GM13976 (cell line): ENCODE measurements around the gene BLVRA.
A peak's percentile ranks its signal among the peaks of the same experiment; 100 is the strongest.

ENCODE experiments used
- DNase-seq: peaks from one replicate; pipeline ENCODE4 v3.0.0; 2012; ENCODE audit warnings: low spot score
- in situ Hi-C: fragments of 300-500 bp; cut with MboI; formaldehyde crosslinking; loops from one replicate; pipeline ENCODE4 v1.12.0; 2022; ENCODE audit warnings: low sequenced_read_pairs, mixed read lengths, inconsistent platforms; ENCODE audit not compliant: unreplicated experiment
- TF ChIP-seq, protein P1 (sequence below): IDR thresholded peaks from 2 replicates; pipeline ENCODE4 v1.5.1; 2012; ENCODE audit warnings: borderline replicate concordance, mild to moderate bottlenecking; ENCODE audit not compliant: insufficient read depth; ENCODE audit errors: extremely low read depth, missing control alignments, control extremely low read depth

Gene BLVRA

DNA sequence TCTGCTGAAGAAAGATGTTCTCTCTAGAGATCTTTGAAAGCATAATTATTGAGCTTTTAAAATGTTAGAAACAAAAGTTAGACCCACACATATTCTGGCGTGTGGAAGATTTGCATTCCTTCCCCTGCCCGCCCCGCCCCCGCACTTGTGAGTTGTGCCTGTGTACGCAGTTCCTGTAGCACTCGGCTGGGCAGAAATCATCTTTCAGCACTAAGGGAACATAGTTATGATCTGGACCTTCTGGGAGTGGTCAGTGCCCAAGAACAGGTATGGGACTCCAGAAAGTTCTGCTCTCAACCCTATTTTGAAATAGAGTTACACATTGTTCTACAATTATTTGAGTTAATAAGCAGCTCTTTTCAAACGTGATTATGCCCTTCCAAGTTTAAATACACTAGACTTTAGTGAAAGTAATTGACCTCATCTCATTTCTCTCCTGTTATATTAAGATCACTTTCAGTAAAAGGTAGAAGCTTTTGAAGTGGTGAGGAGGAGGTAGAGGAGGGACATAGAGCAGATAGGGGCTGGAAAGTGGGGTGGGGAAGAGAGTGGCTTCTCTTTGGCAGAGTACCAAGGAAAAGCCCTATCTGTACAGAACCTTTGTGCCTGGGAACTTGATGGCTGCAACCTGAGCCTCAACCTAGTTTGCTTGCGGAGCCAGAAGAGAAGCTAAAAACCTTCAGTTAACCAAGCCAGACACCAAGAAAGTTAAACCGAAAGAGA, 5.7 kb downstream of the BLVRA start:
- TF ChIP-seq, protein P1, sequence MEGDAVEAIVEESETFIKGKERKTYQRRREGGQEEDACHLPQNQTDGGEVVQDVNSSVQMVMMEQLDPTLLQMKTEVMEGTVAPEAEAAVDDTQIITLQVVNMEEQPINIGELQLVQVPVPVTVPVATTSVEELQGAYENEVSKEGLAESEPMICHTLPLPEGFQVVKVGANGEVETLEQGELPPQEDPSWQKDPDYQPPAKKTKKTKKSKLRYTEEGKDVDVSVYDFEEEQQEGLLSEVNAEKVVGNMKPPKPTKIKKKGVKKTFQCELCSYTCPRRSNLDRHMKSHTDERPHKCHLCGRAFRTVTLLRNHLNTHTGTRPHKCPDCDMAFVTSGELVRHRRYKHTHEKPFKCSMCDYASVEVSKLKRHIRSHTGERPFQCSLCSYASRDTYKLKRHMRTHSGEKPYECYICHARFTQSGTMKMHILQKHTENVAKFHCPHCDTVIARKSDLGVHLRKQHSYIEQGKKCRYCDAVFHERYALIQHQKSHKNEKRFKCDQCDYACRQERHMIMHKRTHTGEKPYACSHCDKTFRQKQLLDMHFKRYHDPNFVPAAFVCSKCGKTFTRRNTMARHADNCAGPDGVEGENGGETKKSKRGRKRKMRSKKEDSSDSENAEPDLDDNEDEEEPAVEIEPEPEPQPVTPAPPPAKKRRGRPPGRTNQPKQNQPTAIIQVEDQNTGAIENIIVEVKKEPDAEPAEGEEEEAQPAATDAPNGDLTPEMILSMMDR = no peak
- in situ Hi-C loops = no loop called here
- peak; percentile 58 for DNase-seq

DNA sequence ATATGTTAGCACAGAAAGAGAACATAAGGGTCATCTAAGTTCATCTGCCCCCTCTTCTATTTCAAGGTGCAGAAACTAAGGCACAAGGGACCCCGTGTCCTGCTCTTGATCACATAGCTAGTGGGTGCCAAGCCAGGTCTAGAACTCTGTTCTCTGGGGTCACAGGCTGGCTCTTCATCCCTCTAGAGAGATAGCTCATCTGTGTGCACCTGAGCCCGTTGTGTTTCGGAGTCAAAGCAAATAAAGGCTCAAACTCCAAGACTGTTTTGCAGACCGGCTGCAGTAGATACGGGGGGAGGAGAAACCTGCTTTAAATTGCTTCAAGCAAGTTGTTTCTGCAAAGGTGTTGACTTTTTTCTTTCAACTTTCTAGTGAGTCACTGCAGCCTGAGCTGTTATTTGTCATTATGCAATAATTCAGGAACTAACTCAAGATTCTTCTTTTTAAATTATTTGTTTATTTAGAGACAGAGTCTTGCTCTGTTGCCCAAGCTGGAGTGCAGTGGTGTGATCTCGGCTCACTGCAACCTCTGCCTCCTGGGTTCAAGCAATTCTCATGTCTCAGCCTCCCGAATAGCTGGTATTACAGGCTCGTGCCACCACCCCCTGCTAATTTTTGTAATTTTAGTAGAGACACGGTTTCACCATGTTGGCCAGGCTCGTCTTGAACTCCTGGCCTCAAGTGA, 6.5 kb downstream of the BLVRA start:
- in situ Hi-C loops = no loop called here
- no peak for DNase-seq
- TF ChIP-seq, protein P1 = no peak

DNA sequence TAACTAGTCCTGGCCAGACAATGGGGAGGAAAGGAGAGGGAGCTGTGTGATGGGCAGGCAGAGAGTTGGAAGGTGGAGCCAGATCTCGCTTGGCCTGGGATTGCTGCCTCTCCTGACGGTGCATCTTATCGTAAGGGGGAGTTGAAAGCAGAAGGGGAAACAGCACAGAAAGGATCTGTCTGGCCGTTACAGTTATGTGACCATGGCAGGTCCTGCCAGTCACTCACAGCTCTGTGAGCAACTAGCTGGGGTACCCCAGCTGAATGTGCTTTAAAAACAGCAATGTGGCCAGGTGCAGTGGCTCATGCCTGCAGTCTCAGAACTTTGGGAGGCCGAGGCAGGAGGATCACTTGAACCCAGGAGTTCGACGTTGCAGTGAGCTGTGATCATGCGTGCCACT, 8.1 kb downstream of the BLVRA start:
- DNase-seq = no peak
- in situ Hi-C loops = no loop called here
- TF ChIP-seq, protein P1 = no peak

DNA sequence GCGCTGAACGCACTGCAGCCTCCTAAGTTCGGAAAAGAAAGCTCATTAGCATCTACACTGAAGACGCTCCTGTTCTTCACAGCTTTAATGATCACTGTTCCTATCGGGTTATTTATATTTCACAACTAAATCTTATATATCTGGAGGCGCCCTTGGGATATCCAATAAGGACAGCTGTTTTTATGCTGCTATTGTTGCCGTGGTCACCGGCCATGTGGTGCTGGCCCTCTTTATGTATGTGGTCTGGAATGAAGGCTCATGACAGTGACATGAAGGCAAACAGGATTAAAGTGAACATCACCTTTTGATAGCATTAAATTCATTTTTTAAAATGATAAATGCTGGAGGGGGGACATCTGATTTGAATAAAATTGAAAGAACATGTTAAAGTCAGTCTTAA, 8.8 kb downstream of the BLVRA start:
- in situ Hi-C loops = no loop called here
- TF ChIP-seq, protein P1 = no peak
- no peak for DNase-seq

DNA sequence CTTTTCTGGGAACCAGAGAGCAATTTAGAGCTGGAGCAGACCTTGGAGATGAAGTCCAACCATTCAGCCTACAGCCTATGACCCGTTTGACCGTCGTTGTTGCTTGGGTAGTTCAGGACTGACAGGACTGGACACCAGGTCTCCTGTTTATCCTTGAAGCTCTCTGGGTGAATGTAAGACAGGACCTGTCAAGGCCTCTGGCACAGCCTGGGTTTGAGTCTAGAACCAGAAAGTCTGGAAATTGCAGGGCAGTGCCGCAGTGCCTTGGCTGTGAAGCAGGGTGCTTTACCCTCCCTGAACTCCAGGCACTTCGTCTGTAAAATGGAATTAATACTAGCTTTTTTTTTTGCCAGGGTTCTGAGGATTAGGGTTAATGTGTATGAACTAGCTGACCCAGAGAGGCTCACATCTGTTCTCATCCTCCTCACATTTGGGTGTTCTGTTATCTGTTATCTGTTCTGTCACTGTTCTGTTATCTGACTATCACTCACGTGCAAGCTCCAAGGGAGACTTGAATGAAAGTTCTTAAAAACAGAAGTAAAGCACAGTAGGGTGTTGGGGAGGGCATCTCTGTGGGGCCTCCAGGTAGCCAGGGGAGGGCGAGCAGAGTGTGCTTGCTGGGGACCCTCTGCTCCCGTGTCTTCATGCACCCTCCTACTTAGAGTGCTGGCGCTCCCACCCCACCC, 9.9 kb downstream of the BLVRA start:
- TF ChIP-seq, protein P1 = no peak
- in situ Hi-C loops = no loop called here
- DNase-seq = no peak

DNA sequence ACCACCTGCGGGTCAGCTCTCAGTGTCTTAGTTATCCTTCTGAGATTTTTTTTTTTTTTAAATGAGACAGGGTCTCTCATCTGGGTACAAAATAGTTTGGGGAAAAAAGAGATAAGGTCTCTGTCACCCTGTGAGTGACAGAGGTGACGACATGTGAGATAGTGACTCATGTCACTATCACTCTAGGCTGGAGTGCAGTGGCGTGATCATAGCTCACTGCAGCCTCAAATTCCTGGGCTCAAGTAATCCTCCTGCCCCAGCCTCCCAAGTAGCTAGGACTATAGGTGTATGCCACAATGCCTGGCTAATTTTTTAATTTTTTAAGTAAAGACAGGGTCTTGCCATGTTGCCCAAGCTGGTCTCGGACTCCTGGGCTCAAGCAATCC, 10.4 kb downstream of the BLVRA start:
- DNase-seq = no peak
- TF ChIP-seq, protein P1 = no peak
- in situ Hi-C loops = no loop called here
